Measurements from ENCODE around the gene PITHD1.
A peak's percentile ranks its signal among the peaks of the same experiment; 100 is the strongest.
"Not testable (repeated sequence)": the region's sequence is repeated elsewhere in the genome, so short reads cannot be mapped to it uniquely, and the experiment has no call there.

The PITHD1 gene

GRCh38 chr1:23799255-23799569 lies 21.0 kb downstream of the PITHD1 start:
- no peak for DNase-seq (ENCODE audit: low spot score)

GRCh38 chr1:23799570-23800399 lies 21.6 kb downstream of the PITHD1 start:
- DNase-seq (ENCODE audit: low spot score), result peak; percentile 47

- DNase-seq (ENCODE audit: low spot score), result peak; percentile 99
These were observed 22.5 kb downstream of the PITHD1 start, which contains the start of gene GALE for GRCh38 chr1:23800400-23801337. Gene GALE, minus strand, starts transcription at chr1:23800754. Its CDS starts 1,747 bp downstream, at chr1:23799007.

GRCh38 chr1:23801338-23801748 lies 23.1 kb downstream of the PITHD1 start:
- no peak for DNase-seq (ENCODE audit: low spot score)

- no peak for DNase-seq (ENCODE audit: low spot score)
These were observed 23.7 kb downstream of the PITHD1 start for GRCh38 chr1:23801876-23802275.

GRCh38 chr1:23802809-23803342 lies 24.7 kb downstream of the PITHD1 start:
- not testable (repeated sequence) for DNase-seq (ENCODE audit: low spot score)

GRCh38 chr1:23803674-23804073 lies 25.5 kb downstream of the PITHD1 start:
- DNase-seq (ENCODE audit: low spot score), result no peak

GRCh38 chr1:23804183-23804835 lies 26.1 kb downstream of the PITHD1 start:
- DNase-seq (ENCODE audit: low spot score), result no peak

GRCh38 chr1:23805025-23805424 lies 26.8 kb downstream of the PITHD1 start:
- no peak for DNase-seq (ENCODE audit: low spot score)

- no peak for DNase-seq (ENCODE audit: low spot score)
These were observed 28.1 kb downstream of the PITHD1 start for GRCh38 chr1:23806280-23806679.

GRCh38 chr1:23807453-23807852 lies 29.2 kb downstream of the PITHD1 start:
- no peak for DNase-seq (ENCODE audit: low spot score)

- DNase-seq (ENCODE audit: low spot score), result peak; percentile 72
These were observed 31.5 kb downstream of the PITHD1 start for GRCh38 chr1:23809751-23810171.

GRCh38 chr1:23810818-23811540 lies 32.8 kb downstream of the PITHD1 start:
- DNase-seq (ENCODE audit: low spot score), result no peak

- DNase-seq (ENCODE audit: low spot score), result no peak
These were observed 35.8 kb downstream of the PITHD1 start for GRCh38 chr1:23814016-23814415.

- DNase-seq (ENCODE audit: low spot score), result no peak
These were observed 38.1 kb downstream of the PITHD1 start for GRCh38 chr1:23816361-23816760.

GRCh38 chr1:23816906-23817305 lies 38.7 kb downstream of the PITHD1 start:
- DNase-seq (ENCODE audit: low spot score), result no peak

- DNase-seq (ENCODE audit: low spot score), result no peak
These were observed 39.4 kb downstream of the PITHD1 start for GRCh38 chr1:23817633-23818032.

GRCh38 chr1:23823767-23824166 lies 45.5 kb downstream of the PITHD1 start:
- DNase-seq (ENCODE audit: low spot score), result no peak

GRCh38 chr1:23824711-23825075 lies 46.5 kb downstream of the PITHD1 start:
- DNase-seq (ENCODE audit: low spot score), result peak; percentile 22

GRCh38 chr1:23825076-23825761 lies 47.0 kb downstream of the PITHD1 start, which contains the start of gene HMGCL:
Gene HMGCL, minus strand, starts transcription at chr1:23825429. Its CDS starts 14 bp downstream, at chr1:23825415.
- DNase-seq (ENCODE audit: low spot score), result peak; percentile 94
